HG02763 (cell line): ENCODE measurements around the gene LPAR1.
"Not testable (repeated sequence)": the region's sequence is repeated elsewhere in the genome, so short reads cannot be mapped to it uniquely, and the experiment has no call there.

Source experiments
- ATAC-seq: cut with Tn5 transposase; IDR thresholded peaks from one replicate; pipeline ENCODE4 v1.9.1; 2021; ENCODE audit warnings: mild to moderate bottlenecking, moderate library complexity; ENCODE audit not compliant: unreplicated experiment

Gene LPAR1

DNA sequence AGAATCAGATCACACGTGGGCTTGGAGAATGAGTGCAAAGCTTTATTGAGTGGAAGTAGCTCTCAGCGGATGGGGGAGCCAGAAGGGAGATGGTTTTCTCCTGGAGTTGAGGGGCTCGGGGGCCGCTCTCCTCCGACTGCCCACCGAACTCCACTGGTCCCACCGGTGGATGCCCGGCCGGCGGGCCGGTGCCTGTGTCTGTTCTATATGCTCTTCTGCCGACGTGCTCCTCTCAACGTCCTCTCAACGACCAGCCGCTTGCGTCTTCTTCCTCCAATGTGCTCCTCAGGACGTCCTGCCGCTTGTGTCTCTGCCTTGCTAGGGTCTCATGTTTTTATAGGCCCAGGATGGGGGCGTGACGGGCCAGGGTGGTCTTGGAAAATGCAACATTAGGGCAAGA lies 207.8 kb downstream of the LPAR1 start:
- no peak for ATAC-seq

DNA sequence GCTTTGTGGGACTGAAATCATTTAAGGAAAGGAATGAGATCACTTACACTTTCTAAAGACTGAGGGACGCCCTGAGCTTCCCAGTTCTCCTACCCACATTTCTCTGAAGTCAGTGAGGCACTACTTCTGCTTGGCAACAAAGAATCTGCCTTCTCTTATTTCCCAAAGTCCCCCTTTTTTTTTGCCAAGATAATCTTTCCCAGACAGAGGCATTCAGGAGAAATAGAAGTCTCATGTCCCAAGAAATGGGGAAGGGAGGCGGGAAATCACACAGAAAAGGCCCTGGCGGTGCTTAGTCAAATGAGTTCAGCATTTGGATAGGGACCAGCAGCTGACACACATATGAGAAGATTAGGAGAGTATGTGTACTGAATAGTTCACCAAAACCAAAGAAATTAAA lies 210.0 kb downstream of the LPAR1 start:
- ATAC-seq: no peak

DNA sequence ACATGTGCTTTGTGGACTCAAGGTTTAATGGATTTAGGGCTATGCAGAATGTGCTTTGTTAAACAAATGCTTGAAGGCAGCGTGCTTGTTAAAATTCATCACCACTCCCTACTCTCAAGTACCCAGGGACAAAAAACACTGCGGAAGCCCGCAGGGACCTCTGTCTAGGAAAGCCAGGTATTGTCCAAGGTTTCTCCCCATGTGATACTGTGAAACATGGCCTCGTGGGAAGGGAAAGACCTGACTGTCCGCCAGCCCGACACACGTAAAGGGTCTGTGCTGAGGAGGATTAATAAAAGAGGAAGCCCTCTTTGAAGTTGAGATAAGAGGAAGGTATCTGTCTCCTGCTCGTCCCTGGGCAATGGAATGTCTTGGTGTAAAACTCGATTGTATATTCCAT lies 211.9 kb downstream of the LPAR1 start:
- ATAC-seq: not testable (repeated sequence)

DNA sequence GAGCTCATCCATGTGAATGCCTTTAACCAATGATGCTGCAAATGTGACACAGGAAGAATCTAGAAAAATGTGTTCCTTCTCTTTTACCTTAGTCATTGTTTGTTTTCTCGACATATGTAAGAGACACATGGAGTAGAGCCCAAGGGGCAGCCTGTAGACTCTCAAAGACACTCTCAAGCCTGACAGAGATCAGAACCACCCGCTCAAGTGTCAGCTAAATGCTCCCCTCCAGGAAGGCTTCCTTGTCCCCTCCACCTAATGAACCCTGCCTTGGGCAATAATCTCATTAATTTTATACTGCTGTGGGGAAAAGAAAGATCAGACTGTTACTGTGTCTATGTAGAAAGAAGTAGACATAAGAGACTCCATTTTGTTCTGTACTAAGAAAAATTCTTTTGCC lies 212.3 kb downstream of the LPAR1 start:
- no peak for ATAC-seq

DNA sequence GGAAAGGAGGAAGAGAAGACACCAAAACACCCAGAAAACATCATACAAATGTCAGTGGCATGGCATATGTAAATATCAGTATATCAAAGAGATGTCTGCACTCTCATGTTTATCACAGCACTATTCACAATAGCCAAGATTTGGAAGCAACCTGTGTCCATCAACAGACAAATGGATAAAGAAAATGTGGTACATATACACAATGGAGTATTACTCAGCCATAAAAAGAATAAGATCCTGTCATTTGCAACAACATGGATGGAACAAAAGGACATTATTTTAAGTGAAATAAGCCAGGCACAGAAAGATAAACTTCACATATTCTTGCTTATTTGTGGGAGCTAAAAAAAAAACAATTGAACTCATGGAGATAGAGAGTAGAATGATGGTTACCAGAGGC lies 213.1 kb downstream of the LPAR1 start:
- not testable (repeated sequence) for ATAC-seq
